HG03095 (cell line): ENCODE data around the gene TTC3.

Source experiments
- ATAC-seq: cut with Tn5 transposase; IDR thresholded peaks from one replicate; pipeline ENCODE4 v1.9.1; 2021; ENCODE audit warnings: moderate library complexity; ENCODE audit not compliant: unreplicated experiment

TTC3 gene

DNA sequence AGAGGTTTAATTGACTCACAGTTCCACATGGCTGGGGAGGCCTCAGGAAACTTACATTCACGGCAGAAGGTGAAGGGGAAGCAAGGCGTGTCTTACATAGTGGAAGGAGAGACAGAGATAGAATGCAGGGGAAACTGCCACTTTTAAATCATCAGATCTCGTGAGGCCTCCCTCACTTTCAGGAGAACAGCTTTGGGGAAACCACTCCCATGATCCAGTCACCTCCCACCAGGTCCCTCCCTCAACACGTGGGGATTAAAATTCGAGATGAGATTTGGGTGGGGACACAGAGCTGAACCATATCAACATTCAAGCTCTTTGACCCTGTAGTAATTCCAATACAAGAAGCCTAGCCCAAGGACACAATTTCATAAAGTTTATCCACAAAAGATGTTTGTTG lies 13.9 kb upstream of the TTC3 start:
- no peak for ATAC-seq

DNA sequence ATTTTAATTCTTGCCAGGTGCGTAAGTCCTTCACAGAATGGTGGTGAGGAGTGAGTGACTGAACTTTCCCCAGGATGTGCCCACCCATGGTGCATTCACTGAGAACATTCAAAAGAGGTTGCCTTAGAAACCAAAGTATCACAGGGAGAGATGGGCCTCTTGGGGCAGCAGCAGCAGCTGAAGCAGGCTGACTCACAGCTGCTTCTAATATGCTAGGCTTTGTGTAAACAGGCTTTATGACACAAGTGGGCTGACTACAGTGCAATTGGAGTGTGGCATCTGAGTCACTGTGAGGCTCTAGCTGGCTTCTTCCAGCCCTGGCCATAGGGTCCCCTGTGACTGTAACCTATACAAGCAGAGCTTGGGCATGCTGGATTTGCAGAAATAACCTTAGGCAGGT lies 12.8 kb upstream of the TTC3 start:
- no peak for ATAC-seq

DNA sequence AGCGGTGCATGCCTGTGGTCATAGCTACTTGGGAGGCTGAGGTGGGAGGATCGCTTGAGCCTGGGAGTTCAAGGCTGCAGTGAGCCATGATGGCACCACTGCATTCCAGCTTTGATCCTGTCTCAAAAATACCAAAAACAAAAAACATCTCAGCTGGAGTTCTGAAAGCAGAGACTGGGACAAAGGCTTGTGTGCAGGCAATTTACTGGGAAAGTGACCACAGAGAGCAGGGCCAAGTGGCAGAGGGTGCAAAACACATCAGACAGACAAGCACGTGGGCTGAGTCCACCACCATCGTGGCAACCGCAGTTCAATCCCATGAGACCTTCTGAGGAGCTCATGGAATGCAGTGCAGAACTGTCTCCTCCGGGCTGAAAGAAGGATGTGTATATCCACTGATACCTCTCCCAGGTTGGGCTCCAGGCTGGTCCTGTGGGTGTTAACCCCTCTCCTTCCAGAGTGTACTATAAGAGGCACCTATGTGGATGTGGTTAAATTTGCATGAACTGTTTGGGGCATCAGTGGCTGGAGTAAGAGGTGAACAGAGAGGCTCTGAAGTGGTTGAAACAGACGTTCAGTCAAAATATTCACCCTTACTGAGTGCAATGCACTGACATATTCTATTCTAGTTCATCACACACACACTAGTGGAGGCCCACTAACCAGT lies 11.0 kb upstream of the TTC3 start:
- no peak for ATAC-seq

DNA sequence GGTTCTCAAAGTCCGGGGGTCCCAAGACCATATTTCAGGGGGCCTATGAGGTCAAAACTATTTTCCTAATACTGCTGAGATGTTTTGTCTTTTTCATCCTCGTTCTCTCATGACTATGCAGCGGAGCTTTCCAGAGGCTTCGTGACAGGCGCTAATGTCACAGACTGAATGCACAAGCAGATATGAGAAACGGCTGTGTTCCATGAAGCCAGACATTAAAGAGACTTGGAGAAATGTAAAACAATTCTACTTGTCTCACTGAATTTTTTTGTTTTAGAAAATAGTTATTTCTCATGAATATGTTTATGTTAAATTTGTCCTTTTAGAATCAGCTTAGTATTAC lies 10.5 kb upstream of the TTC3 start:
- no peak for ATAC-seq

DNA sequence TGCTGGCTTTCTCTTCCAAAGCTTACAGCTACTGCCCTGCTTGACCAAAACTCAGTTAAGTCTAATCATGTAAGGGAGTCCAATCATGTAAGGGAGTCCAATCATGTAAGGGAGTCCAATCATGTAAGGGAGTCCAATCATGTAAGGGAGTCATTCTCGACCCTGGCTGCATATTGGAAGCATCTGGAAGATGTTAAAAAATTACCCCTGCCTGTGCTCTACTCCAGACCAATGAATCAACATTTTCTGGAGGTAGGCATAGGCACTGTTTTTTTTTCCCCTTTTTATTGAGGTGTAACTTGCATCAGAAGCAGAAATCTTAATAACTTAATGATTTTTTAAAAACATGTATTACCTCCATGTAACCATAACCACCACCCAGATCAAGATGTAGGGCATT lies 9.6 kb upstream of the TTC3 start:
- no peak for ATAC-seq

DNA sequence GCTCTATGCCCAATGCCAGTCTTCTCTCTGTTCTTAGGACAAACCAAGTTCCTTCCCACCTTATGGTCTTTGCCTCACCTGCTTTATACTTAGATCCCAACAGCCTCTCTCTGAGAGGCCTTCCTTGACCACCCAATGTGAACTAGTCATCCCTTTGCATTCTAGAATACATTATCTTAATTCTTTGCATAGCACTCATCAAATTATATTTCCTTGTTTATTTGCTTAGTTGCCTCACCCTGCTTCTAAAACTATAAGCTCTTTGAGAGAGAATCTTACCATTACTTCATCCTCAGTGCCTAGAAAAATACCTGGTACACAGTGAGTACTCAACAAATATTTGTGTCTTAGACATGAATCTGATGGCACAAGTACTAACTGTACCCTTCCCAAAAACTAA lies 8.2 kb upstream of the TTC3 start:
- no peak for ATAC-seq

DNA sequence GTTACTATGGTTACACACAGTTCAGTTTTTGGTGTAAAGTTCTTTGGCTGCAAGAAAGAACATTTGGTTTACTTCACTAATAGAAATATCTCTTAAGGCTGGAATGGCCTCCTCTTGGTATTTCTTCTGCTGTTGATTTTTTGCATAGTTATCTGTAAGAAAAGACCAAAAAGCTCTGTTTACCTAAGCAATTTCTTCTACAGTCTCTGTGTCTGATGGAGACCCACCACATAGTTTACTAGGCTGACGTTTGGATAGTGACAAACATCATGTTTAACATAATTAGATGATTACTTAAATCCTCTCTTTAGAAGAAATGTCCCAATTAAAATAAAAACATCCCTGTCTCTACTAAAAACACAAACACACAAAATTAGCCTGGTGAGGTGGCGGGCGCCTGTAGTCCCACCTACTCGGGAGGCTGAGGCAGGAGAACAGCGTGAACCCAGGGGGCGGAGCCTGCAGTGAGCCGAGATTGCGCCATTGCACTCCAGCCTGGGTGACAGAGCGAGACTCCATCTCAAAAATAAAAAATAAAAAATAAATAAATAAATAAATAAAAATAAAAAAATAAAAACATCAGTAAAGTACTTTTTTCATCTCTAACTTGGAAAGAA lies 7.4 kb upstream of the TTC3 start:
- ATAC-seq = no peak

DNA sequence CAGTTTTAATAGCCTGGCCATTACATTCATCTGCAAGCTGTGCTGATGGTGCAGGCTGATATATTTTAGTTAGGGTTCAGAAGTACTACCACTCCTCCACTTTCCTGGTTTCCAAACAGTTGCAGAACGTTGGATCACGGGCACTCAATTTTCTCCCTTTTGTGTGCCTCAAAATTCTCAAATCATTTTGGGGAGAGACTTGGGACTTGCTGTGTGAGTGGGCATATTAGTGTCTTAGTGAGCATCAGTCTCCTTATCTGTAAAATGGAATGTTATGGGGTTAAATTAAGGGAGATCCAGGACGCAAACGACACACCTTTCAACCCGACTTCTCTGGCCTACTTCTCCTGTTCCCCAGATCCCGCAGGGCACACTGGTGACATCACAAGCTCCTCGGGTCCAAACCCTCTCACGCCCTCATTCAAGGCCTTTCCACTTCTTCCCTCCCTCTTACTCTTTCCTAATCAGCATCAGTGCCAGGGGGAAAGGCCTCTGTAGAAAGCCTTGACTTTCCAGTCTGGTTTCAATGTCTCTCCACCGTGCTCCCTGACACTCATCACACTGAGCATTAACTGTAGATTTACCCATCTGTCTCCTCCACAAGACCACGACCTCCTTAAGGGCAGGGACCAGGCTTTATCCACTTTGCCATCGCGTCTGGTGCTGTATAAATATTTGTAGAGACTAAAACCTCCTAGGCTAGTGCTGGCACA lies 1.3 kb upstream of the TTC3 start:
- ATAC-seq = no peak

DNA sequence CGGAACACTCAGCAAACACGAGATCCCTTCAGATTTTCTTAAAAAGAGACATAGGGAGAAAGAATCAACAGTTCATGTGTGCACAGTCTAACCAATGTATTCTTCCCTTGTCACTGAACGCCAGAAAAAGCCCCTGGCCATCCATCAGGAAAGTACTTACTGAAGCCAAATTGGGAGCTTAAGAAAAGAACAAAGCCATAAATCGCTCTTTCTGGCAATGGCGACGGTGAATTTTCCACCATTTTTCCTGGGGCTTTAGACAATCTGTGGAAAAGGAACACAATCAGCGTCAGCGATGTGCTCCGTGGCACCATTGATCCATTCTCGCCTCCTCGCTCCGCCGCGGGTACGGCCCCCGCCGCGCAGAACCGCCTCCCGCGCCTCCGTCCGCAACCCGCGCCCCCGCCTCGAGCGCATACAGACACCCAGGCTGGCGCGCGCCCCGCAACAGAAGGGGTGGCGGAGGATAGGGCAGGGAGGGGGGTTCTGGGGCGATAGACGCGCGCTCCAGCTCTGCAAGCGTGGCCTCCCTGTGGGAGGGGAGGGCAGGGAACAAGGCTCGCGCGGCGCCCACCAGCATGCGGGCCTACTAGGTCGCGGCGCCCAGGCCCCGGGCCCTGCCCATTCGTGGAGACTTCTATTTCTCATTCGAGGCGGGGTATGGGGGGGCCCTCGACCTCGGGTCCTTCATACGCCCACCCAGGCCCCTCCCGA lies 623 bp upstream of the TTC3 start:
- peak; percentile 40 for ATAC-seq

DNA sequence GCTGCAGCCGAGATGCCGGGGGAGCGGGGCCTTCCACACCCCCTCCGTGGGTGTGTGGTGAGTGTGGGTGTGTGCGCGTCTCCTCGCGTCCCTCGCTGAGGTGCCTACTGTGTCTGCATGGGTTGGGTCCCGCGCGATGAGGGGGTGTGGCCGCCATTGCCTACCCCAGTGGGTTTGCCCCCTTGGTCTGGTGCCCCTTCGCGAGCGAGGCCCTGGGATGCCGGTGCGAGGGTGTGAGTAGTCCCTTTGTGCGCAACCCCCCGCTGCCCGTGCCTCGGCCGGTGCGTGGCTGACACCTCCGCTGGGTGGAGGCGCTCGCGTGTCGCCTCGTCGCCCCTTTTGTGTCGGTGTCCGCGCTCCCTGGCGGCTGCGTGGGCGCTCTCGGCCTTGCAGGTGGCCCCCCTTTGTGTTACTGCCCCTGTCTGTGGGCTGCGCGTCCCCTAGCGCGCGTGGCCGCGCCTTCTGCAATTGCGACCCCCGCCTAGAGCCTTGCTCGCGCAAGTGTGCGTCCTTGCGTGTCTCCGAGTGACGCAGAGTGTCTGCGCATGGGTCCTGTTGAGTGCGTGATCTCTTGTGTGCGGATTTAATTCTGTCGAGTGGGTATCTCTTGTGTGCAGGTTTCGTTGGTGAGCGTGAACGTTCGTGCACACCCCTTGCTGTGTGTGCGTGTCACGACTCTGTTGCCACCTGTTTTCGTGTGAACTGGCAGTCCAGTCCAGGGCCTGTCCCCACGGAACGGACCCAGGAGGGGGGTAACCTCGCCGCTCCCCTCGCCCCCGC lies 553 bp downstream of the TTC3 start:
- ATAC-seq = peak; percentile 29

DNA sequence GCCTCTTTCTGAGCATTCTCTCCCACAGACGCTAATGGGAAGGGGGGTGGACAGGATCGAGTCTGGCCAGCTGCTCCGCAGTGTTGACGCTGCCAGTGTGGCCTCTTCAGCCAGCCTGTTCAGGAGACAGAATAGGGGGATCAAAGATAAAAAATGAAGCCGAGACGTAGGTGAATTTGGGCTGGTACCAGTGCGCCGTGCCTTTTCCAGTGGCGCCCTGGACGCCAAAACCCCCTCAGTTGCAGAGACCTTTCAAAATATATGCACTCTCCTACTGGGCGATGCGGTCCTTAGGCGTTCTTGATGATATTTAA lies 1.1 kb downstream of the TTC3 start:
- peak; percentile 3 for ATAC-seq

DNA sequence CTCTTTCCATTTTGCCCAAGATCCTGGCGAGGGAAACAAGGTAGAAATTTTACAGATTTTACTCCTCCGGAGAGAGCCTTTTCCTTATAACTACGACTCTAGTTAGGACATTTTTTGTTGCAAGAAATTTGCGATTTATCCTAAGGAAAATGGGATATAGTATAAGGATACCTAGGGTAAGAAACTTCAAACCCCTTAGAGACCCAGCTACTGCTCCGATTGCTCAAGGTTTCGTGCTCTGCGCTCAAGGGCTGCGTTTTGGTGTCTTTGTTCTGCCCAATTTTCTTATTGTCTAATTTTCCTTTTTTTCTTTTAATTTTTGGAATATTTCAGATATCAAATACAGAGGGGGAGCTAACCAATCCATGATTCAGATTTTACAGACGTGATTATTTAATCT lies 1.5 kb downstream of the TTC3 start:
- ATAC-seq = no peak

DNA sequence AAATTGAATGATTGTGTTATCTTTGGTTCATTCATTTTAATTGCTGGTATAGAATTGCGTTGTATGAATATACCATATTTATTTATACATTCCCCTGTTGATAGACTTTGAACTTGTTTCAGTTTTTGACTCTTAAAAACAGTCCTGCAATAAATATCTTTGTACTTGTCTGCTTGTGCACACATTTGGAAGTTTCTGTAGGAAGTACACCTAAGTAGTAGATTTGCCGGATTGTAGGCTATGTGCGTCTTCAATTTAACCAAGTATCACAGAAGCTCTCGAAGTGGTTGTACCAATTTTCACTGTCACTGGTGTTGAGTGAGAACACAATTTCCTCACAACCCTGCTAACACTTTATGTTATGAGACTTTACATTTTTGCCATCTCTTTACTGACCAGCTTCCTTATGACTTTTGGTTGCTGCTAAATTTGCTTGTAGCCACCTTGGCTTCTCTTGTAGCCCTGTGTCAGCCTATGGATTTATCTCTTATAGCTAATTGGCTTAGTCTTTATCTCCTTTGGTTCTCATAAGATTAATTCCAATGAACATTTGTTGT lies 2.2 kb downstream of the TTC3 start:
- no peak for ATAC-seq

DNA sequence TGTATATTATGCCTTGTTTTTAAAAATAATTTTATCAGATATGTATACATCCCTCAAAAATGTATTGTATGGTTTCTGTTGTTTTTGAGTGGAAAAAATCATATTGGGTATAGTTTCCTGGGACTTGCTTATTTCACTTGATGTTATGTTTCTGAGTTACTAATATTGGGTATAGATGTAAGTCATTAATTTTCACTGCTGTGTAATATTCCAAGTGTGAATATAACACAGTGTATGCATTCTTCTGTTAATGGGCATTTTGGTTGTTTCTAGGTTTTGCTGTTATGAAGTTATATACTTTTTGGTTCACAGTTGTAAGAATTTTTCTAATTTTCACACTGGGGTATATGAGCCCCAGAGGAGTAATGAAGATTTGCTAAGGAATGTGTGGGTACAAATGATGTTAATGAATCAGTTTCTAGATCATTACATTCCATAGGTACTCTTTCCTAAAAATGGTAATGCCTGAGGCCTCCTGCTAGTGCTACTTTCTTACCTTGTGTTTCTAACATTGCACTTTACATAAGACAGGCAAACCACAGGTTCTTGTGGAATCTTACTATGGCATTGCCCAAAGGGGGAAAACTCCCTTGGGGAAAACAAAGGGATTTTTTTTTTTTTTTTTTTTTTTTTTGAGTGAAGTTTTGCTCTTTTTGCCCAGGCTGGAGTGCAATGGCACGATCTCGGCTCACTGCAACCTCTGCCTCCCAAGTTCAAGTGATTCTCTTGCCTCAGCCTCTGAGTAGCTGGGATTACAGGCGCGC lies 3.2 kb downstream of the TTC3 start:
- ATAC-seq = no peak

DNA sequence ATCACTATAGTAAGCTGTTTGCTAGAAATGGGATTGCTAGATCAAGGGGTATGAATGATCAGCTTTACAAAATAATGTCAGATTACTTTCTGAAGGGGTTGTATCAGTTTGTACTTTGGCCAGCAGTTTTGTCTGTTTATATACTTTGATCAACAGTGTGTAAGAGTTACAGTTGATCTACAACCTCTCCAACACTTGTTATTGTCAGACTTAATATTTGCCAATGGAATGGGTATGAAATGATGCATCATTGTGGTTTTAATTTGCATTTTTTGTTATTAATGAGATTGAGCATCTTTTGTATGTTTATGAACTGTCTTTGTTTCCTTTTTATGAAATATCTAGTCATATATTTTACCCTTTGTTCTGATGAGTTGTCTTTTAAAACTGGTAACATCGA lies 4.3 kb downstream of the TTC3 start:
- no peak for ATAC-seq

DNA sequence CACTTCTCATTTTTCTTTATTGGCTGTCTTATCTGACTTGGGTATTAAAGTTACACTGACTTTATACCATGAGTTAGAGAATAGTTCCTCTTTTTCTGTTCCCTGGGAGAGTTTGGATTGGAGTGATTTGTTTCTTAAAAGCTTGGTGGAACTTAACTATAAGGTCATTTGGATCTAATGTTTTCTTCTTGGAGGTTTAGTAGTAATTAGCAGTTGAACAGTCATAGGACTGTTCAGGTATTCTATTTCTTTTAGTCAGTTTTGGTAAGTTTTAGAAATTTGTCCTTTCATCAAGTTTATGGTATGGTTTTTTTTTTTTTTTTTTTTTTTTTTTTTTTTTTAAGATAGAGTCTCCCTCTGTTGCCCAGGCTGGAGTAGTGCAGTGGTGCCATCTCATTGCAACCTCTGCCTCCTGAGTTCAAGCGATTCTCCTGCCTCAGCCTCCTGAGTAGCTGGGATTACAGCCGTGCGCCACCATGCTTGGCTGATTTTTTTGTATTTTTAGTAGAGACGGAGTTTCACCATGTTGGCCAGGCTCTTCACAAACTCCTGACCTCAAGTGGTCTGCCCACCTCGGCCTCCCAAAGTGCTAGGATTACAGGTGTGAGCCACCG lies 6.3 kb downstream of the TTC3 start:
- ATAC-seq = no peak

DNA sequence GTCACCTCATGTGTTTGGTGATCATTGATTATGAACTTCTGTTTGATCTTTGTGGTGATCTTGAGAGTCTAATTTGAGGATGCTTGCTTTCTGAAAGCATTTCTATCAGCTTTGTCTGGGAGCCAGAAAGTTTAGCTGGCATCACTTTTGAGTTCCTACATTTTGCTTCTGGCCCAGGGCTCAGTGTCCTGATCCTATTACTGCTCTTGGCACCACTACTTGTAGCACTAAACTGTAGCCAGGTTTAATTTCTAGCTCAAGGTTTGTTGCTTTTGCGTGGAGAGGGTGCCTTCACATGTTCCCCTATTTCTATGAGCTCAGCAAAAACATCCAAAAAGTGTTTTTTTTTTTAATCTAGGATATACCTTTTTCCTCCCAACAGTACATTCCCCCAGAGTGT lies 9.3 kb downstream of the TTC3 start:
- no peak for ATAC-seq

DNA sequence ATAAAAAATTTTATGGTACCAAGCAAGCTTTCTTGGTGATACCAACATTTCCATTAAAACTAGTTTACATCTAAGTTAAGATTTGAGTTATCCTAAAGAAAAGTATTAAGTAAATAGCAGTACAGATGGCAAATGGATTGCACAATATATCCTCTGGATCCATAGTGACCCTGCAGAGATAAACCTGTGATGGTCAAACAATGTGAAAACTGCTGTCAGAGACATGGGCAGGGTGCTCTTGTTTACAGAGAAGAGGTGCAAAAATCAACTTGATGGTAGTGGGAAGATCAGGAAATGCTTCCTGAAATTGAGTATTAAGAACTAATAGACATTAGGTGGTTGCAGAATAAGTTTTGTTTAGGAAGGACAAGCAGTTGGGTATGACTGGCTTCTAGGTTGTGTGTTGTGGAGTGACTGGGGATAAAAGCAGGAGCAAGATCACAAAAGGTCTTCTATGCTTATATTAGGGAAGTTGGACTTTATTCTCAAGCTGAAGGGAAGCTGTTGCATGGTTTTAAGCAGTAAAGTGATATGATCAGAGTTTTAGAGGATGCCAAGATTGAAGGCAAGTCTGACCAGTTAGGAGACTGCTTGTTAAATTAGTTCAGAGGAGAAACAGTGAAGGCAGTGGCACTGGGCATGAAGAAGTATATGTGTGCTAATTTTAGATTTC lies 9.9 kb downstream of the TTC3 start:
- ATAC-seq = no peak

DNA sequence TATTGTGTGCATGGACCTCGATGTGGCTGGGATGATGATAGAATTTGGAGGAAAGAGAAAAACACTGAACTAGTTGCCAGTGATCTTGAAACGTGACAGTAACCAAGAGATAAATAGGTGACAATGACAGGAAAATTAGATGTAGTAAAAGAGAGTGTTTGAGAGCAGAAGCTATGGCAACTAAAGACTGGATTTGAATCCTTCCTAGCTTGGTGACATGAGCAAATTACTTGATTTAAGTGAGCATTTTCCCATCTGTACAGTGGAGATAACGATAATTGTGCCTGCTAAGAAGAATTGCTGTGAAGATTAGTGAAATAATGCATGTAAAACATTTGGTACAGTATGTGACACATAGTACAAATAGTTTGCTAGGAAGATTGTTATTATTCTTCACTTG lies 12.7 kb downstream of the TTC3 start:
- no peak for ATAC-seq
